GM21423 (cell line): ENCODE measurements around the gene GPR107.

Source experiments
- ATAC-seq: cut with Tn5 transposase; IDR thresholded peaks from one replicate; pipeline ENCODE4 v1.9.1; 2021; ENCODE audit warnings: mild to moderate bottlenecking, moderate library complexity; ENCODE audit not compliant: unreplicated experiment

GPR107 gene

DNA sequence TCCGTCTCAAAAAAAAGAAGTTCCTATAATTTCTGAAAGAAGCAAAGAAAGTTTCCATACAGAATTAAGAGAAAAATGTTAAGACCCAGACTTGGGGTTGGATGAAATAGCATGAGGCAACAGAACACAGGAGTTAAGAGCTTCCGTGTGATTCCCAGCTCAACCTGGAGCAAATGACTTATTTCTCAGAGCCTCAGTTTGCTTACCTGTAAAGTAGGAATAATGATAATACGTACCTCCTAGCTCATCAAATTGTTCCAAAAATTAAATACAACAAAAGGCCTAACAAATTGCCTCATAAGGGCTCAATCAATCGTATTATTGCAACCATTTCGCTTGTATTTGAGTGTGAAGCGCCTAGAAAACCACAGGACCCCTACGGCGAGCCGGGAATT lies 600 bp upstream of the GPR107 start:
- ATAC-seq = no peak

GRCh38 chr9:130054325-130054786 lies 650 bp downstream of the GPR107 start:
- ATAC-seq = no peak

- no peak for ATAC-seq
Observed at GRCh38 chr9:130054820-130055219, 1.1 kb downstream of the GPR107 start.

DNA sequence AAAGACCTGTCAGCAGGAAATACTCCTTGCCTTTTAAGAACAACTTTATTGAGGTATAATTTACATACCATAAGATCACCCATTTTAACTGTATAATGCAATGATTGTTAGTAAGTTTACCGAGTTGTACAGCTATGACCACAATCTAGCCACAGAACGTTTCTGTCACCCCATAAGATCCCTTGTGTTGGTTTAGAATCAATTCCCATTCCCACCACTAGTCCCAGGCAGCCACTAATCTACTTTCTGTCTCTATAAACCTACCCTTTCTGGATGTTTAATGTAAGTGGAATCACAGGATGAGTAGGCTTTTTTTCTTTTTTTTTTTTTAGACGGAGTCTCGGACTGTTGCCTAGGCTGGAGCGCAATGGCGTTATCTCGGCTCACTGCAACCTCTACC lies 4.4 kb downstream of the GPR107 start:
- ATAC-seq = no peak

DNA sequence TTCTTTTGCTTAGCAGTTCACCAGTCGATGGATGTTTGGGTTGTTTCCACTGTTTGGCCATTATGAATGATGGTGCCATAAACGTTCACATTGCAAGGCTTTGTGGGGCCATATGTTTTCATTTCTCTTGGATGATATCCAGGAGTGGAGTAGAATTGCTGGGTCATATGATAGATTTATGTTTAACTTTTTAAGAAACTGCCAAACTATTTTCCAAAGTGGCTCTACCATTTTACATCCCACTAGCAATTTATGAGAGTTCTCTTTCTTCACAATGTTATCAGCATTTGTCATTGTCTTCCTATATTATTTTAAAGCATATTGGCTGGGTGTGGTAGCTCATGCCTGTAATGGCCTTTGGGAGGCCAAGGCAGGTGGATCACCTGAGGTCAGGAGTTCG lies 5.2 kb downstream of the GPR107 start:
- no peak for ATAC-seq

DNA sequence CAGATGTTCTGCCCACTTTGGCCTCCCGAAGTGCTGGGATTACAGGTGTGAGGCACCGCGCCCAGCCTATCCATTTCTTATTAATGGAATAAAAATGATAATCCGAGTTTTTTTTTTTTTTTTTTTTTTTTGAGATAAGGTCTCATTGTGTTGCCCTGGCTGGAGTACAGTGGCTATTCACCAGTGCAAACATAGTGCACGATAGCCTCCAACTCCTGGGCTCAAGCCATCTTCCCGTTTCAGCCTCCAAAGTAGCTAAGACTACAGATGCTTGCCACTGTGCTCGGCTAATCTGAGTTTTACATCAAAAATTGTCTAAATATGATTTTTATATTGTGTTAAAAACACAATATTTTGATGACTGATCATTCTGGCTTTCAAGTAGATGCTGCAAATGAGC lies 6.6 kb downstream of the GPR107 start:
- ATAC-seq = no peak

DNA sequence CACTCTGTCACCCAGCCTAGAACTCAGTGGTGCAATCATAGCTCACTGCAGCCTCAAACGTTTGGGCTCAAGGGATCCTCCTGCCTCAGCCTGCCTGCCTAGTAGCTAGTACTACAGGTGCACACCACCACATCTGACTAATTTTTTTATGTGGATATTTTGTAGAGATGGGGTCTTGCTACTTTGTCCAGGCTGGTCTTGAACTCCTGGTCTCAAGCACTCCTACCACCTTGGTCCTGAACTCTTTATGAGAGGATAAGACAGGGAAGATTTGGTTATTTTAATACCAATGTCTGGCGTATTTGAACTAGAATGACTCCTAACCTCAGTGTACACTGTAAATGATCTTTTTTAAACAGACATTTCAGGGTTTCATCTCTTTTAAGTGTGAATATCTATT lies 9.0 kb downstream of the GPR107 start:
- no peak for ATAC-seq

- no peak for ATAC-seq
Observed at GRCh38 chr9:130064621-130065020, 10.9 kb downstream of the GPR107 start.

DNA sequence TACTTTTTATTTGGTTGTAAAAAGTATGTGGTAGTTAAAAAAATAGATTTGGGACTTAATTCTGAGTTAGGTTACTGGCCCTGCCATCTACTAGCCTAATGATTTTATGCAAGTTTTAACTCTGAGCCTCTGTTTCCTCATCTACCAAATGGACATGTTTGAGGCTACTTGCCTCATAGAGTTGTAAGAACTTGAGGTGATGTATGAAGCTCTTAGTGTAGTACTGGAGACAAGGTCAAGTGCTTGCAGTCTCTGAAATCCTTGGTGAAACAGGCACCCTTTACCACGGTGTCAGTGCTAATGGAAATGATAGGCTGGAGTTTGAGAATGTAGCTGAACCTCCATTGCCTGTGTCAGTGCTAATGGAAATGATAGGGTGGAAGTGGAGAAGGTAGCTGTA lies 15.3 kb downstream of the GPR107 start:
- ATAC-seq = no peak

DNA sequence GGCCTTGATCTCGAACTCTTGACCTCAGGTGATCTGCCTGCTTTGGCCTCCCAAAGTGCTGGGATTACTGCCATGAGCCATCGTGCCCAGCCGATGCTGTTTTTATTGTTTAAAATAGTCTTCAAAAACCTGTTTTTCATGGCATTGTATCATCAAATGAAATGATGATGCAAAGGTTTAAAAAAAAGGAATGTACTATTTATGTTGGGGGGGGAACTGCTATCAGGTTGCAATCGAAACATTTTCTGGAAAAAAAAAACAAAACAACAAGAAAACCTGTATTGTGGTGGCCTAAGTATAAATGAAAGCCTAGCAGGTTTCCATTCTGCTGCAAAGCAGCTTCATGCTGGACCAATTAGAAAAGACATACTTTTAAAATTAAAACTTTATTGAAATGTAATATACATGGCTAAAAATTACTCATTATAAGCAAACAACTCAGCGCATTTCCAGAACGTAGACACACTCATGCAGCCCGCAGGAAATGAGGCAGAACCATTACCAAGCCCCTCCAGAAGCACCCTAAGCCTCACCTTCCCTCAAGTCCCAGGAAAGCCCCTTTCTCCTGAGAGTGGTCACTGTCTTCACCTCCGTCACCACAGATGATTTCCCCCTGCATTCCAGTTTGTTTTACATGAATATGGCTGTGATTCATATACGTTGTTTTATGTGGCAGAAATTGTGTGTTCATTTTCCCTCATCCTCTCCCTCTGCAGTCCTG lies 19.0 kb downstream of the GPR107 start:
- no peak for ATAC-seq

- no peak for ATAC-seq
Observed at GRCh38 chr9:130073373-130073772, 19.7 kb downstream of the GPR107 start.

DNA sequence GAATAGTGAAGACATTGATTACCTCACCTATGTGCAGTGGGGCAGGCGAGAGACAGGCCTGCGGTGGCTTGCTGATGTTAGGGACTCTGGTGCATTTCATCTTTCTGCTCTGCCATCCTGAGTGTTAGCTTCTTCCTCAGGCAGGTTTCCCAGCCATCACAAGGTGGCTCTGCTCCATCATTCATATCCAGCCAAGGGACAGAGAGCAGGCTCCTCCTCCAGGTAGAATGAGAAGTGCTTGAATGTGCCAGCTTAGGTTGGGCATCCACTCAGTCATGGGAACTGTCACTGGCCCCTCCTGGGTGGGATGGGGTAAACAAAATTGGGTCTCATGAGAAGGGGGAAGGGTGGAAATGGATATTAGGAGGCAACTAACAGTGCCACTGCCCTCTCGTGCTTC lies 24.8 kb downstream of the GPR107 start:
- no peak for ATAC-seq

- ATAC-seq = no peak
Observed at GRCh38 chr9:130084337-130084736, 30.6 kb downstream of the GPR107 start.

GRCh38 chr9:130088051-130088450 lies 34.3 kb downstream of the GPR107 start:
- ATAC-seq = no peak

DNA sequence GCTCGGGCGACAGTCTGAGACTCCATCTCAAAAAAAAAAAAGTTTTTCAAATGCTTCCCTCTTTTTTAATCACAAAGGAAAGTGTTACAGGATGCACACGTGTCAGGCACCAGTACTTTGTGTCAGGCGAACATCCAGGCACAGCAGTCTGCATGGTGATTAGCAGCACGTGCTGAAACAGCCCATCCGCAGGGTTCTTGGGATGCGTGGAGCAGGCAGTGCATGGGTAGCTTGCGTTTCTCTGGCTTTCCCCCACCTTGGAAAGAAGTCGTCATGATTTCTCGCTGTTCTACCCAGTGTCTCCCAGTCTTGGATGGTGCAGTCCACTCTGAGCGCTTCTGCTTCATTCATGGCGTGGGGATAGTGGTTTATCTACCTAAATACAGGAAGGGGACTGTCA lies 35.4 kb downstream of the GPR107 start:
- ATAC-seq = no peak

DNA sequence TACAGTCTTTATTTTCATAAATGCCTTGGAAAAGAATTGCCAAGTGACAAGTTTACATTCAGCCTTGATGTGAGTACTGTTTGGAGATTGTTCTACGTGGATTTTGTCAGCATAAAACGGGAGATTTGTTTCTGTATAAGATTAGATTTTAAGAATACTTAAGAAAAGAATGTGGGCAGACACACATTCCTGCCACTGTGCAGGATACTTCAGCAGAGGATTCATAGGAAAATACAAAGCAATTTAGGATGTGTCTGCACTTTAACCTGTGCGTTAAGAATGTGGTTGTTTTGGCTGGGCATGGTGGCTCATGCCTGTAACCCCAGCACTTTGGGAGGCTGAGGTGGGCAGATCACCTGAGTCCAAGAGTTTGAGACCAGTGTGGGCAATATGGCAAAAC lies 37.2 kb downstream of the GPR107 start:
- ATAC-seq = no peak

DNA sequence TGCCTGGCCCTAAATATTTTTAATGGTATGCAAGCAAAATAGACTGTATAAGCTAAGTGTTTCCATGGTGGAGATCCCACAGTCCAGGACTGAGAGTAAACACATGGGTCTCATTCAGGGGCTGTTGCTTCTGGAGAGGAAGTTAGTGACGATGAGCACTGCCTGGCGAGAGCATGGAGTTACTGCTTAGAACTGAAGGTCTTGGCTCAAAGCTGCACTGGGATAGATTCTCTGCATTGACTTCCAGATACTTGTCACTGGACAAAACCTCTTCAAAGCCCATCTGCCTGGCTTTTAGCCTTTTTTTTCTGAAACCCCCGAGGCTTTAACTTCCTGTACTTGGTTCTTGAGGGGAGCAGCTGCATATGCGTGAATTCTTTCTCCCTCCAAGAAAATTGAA lies 39.2 kb downstream of the GPR107 start:
- no peak for ATAC-seq

DNA sequence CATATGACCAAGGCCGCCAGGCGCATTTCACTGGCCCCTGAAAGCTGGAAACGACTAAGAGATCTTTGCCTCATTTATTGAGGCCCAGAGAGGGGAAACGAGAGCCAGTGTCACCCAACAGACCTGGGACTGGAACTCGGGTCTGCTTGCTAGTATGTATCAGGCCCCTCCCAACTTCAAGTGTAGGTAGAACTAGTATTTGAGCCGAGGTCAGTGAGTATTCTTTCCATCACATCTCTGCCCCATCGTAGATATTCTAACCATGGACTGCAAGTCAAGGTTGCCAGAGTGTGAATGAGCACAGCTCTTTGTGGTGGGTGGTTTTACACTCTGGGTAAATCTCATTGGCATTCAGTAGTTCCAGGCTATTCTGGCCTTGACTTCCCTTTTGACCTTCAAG lies 42.2 kb downstream of the GPR107 start:
- no peak for ATAC-seq

GRCh38 chr9:130100681-130101080 lies 47.0 kb downstream of the GPR107 start:
- no peak for ATAC-seq

GRCh38 chr9:130101915-130102314 lies 48.2 kb downstream of the GPR107 start:
- no peak for ATAC-seq

DNA sequence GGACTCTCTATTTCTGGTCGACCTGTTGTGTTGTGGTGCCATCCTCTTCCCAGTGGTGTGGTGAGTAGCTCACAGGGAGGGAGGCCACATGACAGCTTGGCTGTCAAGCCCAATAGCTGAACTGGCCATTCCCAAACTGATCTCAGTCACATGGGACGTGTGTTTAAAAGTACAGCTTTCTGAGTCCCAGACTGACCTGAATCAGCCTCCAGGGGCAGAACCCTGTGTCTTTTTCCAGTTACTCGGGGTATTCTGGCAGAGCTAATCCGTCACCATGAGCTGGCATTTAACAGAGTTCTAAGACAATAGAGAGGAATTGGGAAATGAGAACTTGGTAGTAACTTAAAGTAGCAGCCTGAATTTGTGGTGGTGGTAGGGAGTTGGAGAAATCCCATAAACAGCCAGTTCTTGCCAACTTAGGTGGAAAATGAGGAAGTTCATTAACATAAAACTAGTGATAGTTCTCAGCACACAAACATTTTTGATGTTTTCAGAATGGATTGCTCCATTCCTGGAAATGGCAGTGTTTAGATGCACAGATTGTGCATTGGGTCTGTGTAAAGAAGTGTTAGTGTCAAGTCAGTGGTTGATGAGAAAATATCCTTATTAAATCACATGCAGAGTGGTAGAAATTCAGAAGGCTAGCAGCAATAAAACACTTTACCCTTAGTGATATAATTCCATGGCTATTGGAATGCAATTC lies 50.9 kb downstream of the GPR107 start:
- ATAC-seq = no peak

DNA sequence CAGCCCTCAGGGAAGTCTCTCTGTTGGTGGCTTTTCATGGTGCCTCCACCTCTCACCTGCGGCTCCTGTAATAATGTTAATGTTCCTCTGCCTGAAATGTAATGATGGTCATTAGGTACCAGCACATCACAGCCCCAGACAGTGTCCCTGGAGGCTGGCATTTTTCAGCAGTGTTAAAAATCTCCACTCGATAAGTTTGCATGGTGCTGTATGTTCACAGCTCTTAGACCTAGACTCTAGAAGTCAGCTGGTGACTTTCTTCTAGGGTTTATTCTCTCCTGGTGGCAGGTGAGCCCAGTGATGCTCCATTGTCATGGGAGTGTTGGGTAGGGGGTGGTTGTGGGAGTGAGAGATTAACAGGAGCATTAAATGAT lies 53.1 kb downstream of the GPR107 start:
- no peak for ATAC-seq
